Raji (cell line): ENCODE results near the gene AKAP8L.

ENCODE experiments used
- POLR2A ChIP-seq: IDR thresholded peaks from 2 replicates; pipeline ENCODE4 v1.6.1; 2011; ENCODE audit warnings: low read depth, low read length, control low read depth; ENCODE audit not compliant: insufficient read depth

AKAP8L gene

GRCh38 chr19:15453091-15453578 is 34.3 kb upstream of the AKAP8L start:
- no peak for TF ChIP-seq POLR2A

DNA sequence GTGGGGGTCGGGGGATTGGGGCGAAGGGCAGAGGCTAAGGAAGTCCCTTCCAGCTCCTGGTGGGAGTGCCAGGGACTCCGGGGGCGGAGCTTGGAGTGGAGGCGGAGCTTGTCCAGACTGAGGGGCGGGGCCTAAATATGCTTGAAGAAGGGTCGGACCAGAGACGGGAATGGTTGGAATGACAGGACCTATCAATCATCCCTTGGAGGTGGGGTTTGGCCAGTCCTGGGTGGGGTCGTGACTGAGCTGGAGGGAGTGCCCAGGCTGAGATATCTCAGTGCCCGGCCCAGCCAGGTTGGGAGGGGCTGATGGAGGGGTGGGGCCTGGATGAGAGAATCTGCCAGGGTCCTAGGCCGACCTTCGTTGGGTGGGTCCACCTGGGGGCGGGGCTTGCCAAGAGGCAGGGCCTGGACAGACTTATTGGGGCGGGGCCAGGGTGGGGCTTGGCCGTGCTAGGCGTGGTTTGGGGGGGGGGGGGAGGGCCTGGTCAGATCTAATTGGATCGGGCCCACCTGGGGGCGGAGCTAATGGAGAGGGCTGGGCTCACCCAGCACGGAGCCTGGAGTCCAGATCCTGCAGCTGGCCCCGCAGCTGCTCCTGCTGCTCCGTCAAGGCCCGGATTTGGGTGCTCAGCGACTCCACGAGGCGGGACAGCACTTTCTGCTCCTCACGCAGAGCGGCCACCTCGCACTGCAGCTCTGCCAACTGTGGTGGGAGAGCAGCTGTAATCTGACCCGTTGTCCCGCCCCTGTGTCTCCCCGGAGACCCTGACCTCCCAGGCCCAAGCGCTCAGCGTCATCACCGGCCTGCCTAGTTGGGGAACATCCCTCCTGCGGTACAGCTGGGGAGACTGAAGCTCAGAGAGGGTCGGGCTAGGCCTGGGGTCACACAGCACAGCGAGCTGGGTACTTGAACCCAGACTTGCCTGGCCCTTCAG is 33.6 kb upstream of the AKAP8L start:
- no peak for TF ChIP-seq POLR2A

GRCh38 chr19:15450528-15450890 is 31.7 kb upstream of the AKAP8L start:
- no peak for TF ChIP-seq POLR2A

DNA sequence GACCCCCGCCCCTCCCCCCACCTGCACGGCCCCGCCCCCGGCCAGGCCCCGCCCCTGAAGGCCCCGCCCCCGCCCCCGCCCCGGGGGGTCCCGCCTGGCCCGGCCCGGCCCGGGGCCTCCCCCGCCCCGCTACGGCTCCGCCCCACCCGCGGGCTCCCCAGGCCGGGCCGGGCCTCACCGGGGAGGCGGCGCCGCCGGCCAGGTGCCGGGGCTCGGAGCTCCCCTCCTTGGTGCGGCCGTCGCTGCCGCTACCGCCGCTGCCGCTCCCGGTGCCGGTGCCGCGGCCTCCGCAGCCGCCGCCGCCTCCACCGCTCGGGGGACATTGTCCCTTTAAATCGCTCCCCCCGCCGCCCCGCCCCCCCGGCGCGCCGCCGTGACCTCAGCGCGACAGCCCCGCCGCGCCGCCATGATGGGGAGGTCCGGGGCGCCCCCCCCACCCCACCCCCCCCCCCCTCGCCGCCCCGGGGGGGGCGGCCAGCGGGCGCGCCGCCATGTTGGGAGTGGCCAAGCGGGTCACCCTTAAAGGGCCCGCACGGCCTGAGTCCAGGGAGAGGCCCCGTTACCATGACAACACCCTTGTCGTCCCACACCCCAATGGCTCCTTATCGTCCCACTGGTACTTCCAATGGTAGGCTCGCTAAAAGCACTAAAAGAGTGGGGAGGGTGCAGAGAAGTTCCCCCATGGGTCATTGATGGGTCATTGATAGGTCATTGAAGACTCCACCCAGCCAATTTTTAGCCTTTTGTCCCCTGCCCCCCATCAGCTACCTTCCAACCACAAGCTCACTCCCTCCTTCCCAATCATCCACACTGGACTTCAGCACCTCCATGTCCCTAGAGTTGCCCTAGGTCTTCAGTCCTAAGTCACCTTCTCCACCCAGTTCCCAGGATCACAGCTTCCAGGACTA is 31.1 kb upstream of the AKAP8L start, which contains the start of gene WIZ:
WIZ (minus strand) TSS at position 337 of the 908 bp plus-strand sequence. CDS start 1,649 bp downstream, outside the sequence.
- TF ChIP-seq POLR2A, result no peak

DNA sequence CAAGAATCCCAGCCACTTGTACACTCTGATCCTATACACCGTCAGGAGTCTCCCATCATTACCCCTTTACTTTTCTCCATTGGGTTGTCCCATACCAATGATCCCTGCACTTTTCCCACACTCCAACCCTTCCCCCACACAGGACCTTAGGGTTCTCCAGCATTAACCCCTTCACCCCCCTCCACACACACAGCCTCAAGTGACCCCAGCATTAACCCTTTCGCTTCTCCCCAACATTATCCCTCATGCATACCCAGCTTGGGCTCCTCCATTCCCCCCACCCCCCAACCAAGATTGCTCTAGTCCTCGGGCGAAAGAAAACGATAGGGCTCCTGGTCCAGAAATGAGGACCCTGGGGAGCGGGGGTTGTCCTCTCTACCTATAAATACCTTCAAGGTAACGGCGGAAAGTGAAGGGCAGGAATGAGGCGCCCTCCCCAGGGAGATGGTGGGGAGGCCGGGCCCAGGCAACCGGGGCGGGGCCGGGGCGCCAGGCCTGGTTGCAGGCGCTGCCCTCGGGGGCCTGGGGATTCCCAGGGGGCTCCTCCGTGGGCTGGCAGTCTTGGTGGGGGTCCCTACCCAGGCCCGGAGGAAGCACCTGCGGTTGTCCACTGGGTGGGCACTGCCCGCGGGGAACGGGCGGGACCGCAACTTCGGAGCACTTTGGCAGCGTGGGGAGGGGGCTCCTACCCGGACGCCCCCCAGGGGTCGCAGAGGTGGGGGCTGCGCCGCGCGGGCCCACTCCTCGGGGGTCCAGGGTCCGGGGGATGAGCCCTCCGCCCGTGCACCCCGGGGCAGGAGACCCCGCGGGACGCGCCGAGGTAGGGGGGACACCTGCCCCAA is 30.2 kb upstream of the AKAP8L start:
- TF ChIP-seq POLR2A, result no peak

GRCh38 chr19:15448044-15448777 is 29.4 kb upstream of the AKAP8L start:
- no peak for TF ChIP-seq POLR2A

DNA sequence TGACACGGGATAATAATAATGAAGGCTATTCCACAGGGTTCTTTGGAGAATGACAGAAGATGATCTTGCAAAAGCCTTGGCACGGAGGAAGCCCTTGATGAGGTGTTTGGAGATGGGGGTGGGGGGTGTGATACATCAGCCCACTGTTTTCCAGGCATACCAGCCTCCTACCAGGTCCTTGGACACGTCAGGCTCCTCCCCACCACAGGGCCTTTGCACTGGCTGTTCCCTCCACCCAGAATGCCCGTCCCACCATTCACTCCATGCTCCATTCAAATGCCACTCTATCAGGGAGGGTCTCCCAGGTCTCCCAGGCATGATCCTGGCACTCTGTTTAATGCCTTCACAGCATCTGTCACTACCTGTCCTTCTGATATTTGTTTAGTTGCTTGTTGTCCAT is 28.3 kb upstream of the AKAP8L start:
- TF ChIP-seq POLR2A, result no peak

DNA sequence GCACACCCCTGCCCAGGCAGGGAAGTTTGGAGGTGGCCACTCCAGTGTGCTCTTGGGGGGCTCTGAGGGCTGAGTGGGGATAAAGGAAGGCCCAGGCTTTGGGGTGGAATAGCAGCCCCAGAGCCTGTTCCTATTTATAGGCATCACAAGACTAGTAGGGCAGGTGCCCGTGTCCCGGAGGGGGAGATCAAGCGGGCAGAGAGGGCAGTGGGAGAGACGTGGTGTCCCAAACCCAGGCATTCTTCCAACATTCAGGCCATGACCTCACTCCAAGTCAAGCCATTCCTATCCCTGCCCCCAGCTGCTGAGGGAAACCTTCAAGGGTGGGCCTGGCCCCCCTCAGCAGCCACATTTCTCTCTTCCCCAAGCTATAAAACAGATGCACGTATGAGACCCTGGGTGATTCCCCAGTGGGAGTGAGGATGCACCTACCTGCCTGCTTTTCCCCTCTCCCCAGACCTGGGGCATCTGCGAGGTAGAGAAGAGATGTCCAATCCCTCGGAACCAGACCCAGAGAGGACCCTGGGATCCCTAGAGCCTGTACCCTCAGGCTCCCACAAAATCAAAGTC is 27.1 kb upstream of the AKAP8L start:
- TF ChIP-seq POLR2A, result no peak

DNA sequence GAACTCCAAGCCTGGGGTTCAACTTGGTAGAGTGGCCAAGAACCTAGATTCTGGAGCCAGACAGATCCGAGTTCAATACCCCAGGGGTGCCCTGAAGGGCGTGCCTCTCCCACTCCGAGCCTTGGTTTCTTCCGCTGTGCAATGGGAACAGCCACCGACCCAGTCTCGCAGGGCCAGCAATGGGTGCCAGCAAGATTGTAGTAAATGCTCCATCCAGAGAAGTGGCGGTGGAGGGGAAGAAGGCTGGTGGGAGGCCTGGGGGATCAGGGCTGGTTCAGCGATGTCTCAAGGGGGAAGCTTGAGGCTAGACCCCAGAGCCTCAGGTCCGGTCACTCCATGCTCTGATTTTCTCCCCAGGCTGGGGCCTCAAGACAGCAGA is 26.4 kb upstream of the AKAP8L start:
- no peak for TF ChIP-seq POLR2A

DNA sequence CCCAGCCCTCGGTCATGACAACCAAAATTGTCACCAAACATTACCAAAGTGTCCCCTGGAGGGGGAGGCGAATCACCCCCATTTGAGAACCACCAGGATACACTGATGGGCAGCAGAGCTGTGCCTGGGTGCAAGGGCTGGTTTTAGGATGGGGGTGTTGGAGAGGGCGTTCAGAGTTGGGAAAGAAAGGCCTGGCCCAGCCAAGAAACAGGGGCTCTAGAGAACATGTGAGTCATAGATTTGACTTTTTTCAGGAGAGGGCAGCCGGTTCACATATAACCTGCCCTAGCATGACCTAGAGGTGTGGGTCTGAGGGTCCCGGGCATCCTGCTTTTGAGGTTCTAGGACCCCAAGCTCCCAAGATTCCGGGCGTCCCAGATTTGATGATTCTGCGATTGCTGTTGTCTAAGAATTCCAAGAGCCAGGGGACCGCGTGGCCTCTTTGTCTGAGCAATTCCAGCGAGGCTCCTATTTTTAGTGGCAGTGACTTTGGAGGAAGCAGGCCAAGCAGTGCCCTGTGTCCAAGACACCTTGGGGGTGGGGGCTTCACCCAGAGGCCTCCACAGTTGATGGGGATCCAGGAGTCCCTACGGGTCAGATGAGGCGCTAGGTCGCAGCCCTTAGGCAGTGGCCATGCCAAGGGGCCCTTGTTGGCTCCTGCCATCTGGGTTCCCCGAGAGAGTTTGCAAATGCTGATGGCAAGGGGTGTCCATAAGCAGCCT is 25.9 kb upstream of the AKAP8L start:
- TF ChIP-seq POLR2A, result no peak

DNA sequence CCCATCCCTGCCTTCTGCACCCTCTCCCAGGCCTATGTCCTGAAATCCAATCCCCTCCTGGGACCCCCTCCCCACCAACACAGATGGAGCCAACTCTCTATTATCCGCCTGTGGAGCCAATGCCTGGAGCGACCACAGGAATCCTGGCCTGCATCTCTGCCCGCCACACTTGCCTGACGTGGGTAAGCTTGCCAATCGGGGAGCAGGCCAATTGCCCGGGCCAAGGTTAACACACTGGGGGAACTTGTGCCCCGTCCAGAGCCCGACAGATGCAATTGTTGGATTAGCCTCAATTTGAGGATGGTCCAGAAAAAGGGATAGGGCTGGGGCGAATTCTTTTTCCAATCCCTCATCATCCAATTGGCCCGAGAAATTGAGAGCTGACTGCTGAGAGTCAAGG is 25.1 kb upstream of the AKAP8L start:
- no peak for TF ChIP-seq POLR2A

DNA sequence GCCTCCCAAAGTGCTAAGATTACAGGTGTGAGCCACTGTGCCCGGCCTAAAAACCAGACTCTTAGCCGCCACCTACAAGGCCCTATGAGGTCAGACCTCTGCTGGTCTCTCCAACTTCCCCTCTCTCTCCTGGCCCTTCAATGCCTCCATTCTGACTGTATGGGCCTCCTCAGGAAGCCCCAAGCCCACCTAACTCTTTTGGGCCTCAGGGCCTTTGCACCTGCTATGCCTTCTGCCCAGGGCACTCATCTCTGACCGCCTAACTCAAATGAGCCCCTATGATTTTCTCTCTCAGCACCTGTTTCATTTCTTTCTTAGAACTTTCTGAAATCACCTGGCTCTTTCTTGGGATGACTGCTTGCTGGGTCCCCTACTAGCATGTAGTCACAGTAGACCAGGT is 24.5 kb upstream of the AKAP8L start:
- no peak for TF ChIP-seq POLR2A

DNA sequence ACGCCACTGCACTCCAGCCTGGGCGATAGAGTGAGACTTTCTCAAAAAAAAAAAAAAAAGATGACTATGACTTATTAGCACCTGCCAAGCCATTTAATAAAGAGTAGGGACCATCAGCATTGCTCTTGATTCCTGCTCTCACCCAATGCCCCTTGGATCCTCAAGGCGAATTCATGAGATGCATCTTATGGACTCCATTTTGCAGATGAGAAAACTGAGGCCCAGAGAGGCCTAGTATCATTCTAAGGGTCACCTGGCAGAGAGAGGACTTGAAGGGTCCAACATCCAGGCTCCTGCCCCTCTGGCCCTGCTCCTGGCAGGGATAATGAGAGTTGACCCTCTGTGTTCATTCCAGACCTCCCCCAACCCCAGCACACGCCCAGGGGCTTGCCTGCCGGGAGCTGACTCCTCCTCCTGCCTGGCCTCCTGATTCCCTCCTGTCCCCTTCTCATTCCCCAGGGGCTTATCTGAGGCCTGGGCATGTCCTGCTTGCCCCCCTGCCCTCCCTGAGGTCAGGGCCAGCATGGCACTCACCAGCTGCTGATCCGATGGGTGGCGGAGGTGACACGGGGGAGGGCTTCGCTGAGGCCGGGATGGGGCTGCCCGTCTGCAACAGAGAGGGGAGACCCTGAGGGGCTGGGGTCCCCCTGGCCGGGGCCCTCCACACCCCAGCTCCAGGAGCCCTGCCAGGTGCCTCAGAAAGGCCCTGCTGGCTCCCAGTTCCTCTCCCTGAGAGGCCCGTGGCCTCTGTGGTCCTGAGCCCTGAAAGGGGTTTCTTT is 23.5 kb upstream of the AKAP8L start:
- no peak for TF ChIP-seq POLR2A

DNA sequence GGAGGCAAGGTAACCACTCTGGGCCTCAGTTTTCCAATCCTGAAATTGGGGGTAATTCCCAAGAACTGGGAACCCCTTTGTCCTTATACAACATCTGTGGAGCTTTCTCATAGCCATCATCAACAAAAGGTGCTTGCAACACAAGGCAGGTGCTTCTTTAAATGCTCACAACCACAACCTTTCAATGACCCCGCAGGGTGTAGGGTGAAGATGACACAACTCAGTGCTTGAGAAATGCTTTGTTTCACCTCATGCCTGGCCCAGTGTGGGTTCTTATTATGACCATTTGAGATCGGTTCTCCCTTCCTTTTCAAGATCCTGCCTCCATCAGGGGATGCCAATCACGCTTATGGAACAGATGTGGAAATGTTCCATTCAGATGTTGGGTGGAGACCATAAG is 22.5 kb upstream of the AKAP8L start:
- TF ChIP-seq POLR2A, result no peak
